AG04449 (cell line): ENCODE measurements around the gene GJB5.

ENCODE experiments used
- CTCF ChIA-PET: fragments of 350-600 bp; formaldehyde crosslinking; extraction: SDS; loops from one replicate; lab custom pipeline; 2021; ENCODE audit warnings: antibody characterized with exemption; lab: Yijun Ruan, JAX
- POLR2A ChIA-PET: fragments of 400-600, 350-600 bp; formaldehyde crosslinking; extraction: SDS; loops from one replicate; lab custom pipeline; 2020; ENCODE audit warnings: antibody characterized with exemption, inconsistent platforms; lab: Yijun Ruan, JAX
- DNase-seq: peaks from one replicate; pipeline ENCODE4 v3.0.0-alpha.2; 2010; ENCODE audit warnings: low read depth, low spot score
- H3K4me3 ChIP-seq: 2 replicates; pipeline ENCODE4 v1.5.1; 2011; ENCODE audit warnings: low read depth, mild to moderate bottlenecking, control low read depth, low read length
- TF ChIP-seq, protein P1 (sequence below): IDR thresholded peaks from one replicate; pipeline ENCODE4 v1.5.1; 2011; ENCODE audit warnings: mild to moderate bottlenecking, moderate library complexity, low read length, control low read depth, inconsistent platforms; ENCODE audit not compliant: insufficient read depth; ENCODE audit errors: missing control alignments

The GJB5 gene

GRCh38 chr1:34780528-34780927 is 25.7 kb downstream of the GJB5 start:
- POLR2A ChIA-PET: no interaction called here
- TF ChIP-seq, protein P1, sequence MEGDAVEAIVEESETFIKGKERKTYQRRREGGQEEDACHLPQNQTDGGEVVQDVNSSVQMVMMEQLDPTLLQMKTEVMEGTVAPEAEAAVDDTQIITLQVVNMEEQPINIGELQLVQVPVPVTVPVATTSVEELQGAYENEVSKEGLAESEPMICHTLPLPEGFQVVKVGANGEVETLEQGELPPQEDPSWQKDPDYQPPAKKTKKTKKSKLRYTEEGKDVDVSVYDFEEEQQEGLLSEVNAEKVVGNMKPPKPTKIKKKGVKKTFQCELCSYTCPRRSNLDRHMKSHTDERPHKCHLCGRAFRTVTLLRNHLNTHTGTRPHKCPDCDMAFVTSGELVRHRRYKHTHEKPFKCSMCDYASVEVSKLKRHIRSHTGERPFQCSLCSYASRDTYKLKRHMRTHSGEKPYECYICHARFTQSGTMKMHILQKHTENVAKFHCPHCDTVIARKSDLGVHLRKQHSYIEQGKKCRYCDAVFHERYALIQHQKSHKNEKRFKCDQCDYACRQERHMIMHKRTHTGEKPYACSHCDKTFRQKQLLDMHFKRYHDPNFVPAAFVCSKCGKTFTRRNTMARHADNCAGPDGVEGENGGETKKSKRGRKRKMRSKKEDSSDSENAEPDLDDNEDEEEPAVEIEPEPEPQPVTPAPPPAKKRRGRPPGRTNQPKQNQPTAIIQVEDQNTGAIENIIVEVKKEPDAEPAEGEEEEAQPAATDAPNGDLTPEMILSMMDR: no peak
- H3K4me3 ChIP-seq: no peak overlapping the region
- CTCF ChIA-PET: interaction anchor here (3.2 kb wide), 1 partner anchor 72 kb away, joined by 15 read pairs; no protein-coding TSS in a partner anchor
- no peak for DNase-seq

- ChIA-PET POLR2A (interaction anchor here (0.7 kb wide), 1 partner anchor 78 kb away, joined by 4 read pairs; the partner anchor contains the start of gene SMIM12), CTCF (interaction anchor here (1.2 to 3.2 kb wide), 3 partner anchors 72 to 84 kb away, joined by 3 to 15 read pairs (median 5); no protein-coding TSS in a partner anchor)
- no peak within 1 kb of the TSS for H3K4me3 ChIP-seq
- DNase-seq: no peak
- TF ChIP-seq, protein P1: no peak
Observed at GRCh38 chr1:34781071-34781843, 26.4 kb downstream of the GJB5 start, which contains the start of gene GJB3. Gene GJB3 (plus strand): TSS chr1:34781214. CDS start chr1:34784763, 3,549 bp downstream.

DNA sequence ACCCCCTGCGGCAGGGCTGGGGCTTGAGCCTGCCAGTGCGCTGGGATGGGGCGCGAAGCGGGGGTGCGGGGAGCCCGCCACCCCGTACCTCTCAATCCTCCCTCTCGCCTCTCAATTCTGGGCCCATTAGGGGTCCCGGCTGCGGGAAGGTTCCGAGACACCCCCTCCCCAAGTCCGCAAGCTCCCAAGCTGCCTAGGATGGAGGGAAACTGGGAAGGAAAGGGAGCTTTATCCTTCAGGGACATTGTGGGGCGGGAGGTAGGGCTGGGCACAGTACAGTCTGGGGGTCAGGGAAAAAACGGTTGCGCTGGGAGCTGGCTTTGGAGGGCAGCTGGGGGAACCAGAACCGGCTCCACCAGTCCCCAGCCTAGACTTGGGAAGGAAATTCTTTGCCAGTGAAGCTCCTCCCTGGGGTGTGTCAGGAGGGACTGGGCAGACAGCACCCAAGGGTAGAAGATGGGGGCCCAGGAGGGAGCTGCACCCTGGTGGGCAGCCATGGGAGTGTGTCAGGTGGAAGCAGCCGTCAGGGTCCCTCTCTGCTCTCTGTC is 27.1 kb downstream of the GJB5 start:
- DNase-seq: no peak
- ChIA-PET POLR2A (interaction anchor here (0.7 kb wide), 1 partner anchor 78 kb away, joined by 4 read pairs; the partner anchor contains the start of gene SMIM12), CTCF (interaction anchor here (0.7 to 3.2 kb wide), 4 partner anchors 71 to 85 kb away, joined by 3 to 15 read pairs (median 4); no protein-coding TSS in a partner anchor)
- TF ChIP-seq, protein P1: no peak
- H3K4me3 ChIP-seq: no peak overlapping the region

DNA sequence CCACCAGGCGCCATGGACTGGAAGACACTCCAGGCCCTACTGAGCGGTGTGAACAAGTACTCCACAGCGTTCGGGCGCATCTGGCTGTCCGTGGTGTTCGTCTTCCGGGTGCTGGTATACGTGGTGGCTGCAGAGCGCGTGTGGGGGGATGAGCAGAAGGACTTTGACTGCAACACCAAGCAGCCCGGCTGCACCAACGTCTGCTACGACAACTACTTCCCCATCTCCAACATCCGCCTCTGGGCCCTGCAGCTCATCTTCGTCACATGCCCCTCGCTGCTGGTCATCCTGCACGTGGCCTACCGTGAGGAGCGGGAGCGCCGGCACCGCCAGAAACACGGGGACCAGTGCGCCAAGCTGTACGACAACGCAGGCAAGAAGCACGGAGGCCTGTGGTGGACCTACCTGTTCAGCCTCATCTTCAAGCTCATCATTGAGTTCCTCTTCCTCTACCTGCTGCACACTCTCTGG is 29.9 kb downstream of the GJB5 start:
- H3K4me3 ChIP-seq: no peak overlapping the region
- CTCF ChIA-PET: interaction anchor here (0.6 to 1.1 kb wide), 2 partner anchors 9 to 66 kb away, joined by 3 read pairs; no protein-coding TSS in a partner anchor
- POLR2A ChIA-PET: no interaction called here
- DNase-seq: no peak
- TF ChIP-seq, protein P1: no peak

- no peak for DNase-seq
- CTCF ChIA-PET: interaction anchor here (0.6 to 1.1 kb wide), 2 partner anchors 9 to 66 kb away, joined by 3 read pairs; no protein-coding TSS in a partner anchor
- TF ChIP-seq, protein P1: no peak
- no peak overlapping the region for H3K4me3 ChIP-seq
- POLR2A ChIA-PET: no interaction called here
Observed at GRCh38 chr1:34785231-34785874, 30.5 kb downstream of the GJB5 start.
